Activated B cell treated with CpG ODN at 0.5 μM for 24 hours (primary cell): ENCODE results near the gene APOBEC3H. TPM values are rescaled to one million over a fixed set of nuclear protein-coding genes. Genes with fewer than 3 reads are reported as not detected.
A peak's percentile ranks its signal among the peaks of the same experiment; 100 is the strongest.

Experiments
- ATAC-seq: fragments of 200-7000 bp; cut with Tn5 transposase; one replicate; pipeline ENCODE4 v1.10.0; 2021; ENCODE audit warnings: low read depth, mild to moderate bottlenecking, moderate library complexity
- CTCF ChIA-PET: fragments of 350-600 bp; sonication (Branson Sonifier 250); formaldehyde crosslinking; loops from one replicate; lab custom pipeline; 2021; ENCODE audit warnings: antibody characterized with exemption; lab: Charles Lee
- POLR2A ChIA-PET: fragments of 350-600 bp; sonication (Branson Sonifier 250); formaldehyde crosslinking; loops from one replicate; lab custom pipeline; 2021; ENCODE audit warnings: antibody characterized with exemption; lab: Charles Lee
- DNase-seq: peaks from one replicate; pipeline ENCODE4 v3.0.0; 2022
- H3K27ac Mint-ChIP-seq: one replicate; pipeline ENCODE4 v1.8.0; 2020; ENCODE audit warnings: mixed read lengths
- H3K27me3 Mint-ChIP-seq: one replicate; pipeline ENCODE4 v1.8.0; 2021; ENCODE audit warnings: mixed read lengths
- H3K36me3 Mint-ChIP-seq: one replicate; pipeline ENCODE4 v1.8.0; 2021; ENCODE audit warnings: low read depth, mixed read lengths
- H3K4me1 Mint-ChIP-seq: one replicate; pipeline ENCODE4 v1.8.0; 2021; ENCODE audit warnings: mixed read lengths
- H3K4me3 Mint-ChIP-seq: one replicate; pipeline ENCODE4 v1.8.0; 2020; ENCODE audit warnings: mild to moderate bottlenecking, mixed read lengths
- H3K9me3 Mint-ChIP-seq: one replicate; pipeline ENCODE4 v1.8.0; 2020; ENCODE audit warnings: mixed read lengths
- intact Hi-C: fragments of 100-400 bp; cut with micrococcal nuclease; formaldehyde crosslinking; loops from one replicate; pipeline ENCODE4 v1.15.1; 2024
- total RNA-seq: library from RNA; stranded (reverse); gene quantifications from 2 replicates; pipeline ENCODE4 v1.2.3, GENCODE V29; 2022
- TF ChIP-seq, protein P1 (sequence below): fragments of 200-600 bp; IDR thresholded peaks from one replicate; pipeline ENCODE4 v1.8.0; 2022; ENCODE audit warnings: antibody characterized with exemption, mild to moderate bottlenecking

Gene APOBEC3H
- total RNA-seq, 1 donor from 2014 or later: 1.4 TPM

GRCh38 chr22:39149915-39150847, 53.1 kb downstream of the APOBEC3H start:
- ATAC-seq: no peak
- no peak for DNase-seq
- Mint-ChIP-seq H3K4me1 (peaks cover 56% of the 10 kb centered on the region), H3K27me3 (peaks cover 13% of the 10 kb centered on the region), H3K9me3 (no peaks in the 10 kb centered on the region), H3K27ac (peak overlapping the region; percentile 87), H3K36me3 (peaks cover 21% of the 10 kb centered on the region), H3K4me3 (peak overlapping the region; percentile 79)
- TF ChIP-seq, protein P1, sequence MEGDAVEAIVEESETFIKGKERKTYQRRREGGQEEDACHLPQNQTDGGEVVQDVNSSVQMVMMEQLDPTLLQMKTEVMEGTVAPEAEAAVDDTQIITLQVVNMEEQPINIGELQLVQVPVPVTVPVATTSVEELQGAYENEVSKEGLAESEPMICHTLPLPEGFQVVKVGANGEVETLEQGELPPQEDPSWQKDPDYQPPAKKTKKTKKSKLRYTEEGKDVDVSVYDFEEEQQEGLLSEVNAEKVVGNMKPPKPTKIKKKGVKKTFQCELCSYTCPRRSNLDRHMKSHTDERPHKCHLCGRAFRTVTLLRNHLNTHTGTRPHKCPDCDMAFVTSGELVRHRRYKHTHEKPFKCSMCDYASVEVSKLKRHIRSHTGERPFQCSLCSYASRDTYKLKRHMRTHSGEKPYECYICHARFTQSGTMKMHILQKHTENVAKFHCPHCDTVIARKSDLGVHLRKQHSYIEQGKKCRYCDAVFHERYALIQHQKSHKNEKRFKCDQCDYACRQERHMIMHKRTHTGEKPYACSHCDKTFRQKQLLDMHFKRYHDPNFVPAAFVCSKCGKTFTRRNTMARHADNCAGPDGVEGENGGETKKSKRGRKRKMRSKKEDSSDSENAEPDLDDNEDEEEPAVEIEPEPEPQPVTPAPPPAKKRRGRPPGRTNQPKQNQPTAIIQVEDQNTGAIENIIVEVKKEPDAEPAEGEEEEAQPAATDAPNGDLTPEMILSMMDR: no peak
- intact Hi-C loops: loop anchor here (5.0 to 10.0 kb wide), 2 partner anchors 297 to 355 kb away; partner anchors contain the start of gene DNAL4
- ChIA-PET POLR2A (interaction anchor here (0.5 to 5.6 kb wide), 9 partner anchors 21 to 624 kb away, joined by 3 to 88 read pairs (median 4); partner anchors contain the start of genes APOBEC3D and RPL3), CTCF (interaction anchor here (0.8 to 1.5 kb wide), 6 partner anchors 20 to 379 kb away, joined by 3 to 4 read pairs (median 3); no protein-coding TSS in a partner anchor)

DNA sequence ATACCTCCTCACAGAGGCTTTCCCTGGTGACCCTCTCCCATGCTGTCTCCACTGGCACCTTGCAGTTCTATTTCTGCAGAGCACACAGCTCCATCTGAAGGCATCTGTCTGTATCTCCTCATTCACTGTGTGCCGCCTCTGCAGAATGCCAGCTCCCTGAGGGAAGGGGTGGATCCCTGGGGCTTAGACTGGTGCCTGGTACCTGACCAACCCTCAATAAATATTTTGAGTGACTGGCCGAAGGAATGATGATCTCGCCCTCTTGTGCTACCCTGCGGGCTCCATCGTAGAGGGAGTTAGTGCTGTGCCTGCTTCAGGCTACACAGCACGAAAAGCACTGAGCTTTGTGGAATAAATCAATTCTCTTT, 53.8 kb downstream of the APOBEC3H start:
- Mint-ChIP-seq H3K4me1 (peaks cover 56% of the 10 kb centered on the region), H3K4me3 (peak overlapping the region; percentile 79), H3K9me3 (no peaks in the 10 kb centered on the region), H3K27ac (peak overlapping the region; percentile 71), H3K36me3 (peaks cover 21% of the 10 kb centered on the region), H3K27me3 (peaks cover 14% of the 10 kb centered on the region)
- TF ChIP-seq, protein P1: no peak
- ChIA-PET CTCF (interaction anchor here (0.8 to 1.2 kb wide), 3 partner anchors 144 to 167 kb away, joined by 3 read pairs; no protein-coding TSS in a partner anchor), POLR2A (interaction anchor here (0.5 to 5.6 kb wide), 5 partner anchors 129 to 1195 kb away, joined by 3 to 88 read pairs (median 4); partner anchors contain the start of genes APOBEC3D, ATF4 and RPL3)
- ATAC-seq (no peak), DNase-seq (no peak)
- intact Hi-C loops: loop anchor here (5.0 to 10.0 kb wide), 2 partner anchors 296 to 356 kb away; partner anchors contain the start of gene DNAL4

DNA sequence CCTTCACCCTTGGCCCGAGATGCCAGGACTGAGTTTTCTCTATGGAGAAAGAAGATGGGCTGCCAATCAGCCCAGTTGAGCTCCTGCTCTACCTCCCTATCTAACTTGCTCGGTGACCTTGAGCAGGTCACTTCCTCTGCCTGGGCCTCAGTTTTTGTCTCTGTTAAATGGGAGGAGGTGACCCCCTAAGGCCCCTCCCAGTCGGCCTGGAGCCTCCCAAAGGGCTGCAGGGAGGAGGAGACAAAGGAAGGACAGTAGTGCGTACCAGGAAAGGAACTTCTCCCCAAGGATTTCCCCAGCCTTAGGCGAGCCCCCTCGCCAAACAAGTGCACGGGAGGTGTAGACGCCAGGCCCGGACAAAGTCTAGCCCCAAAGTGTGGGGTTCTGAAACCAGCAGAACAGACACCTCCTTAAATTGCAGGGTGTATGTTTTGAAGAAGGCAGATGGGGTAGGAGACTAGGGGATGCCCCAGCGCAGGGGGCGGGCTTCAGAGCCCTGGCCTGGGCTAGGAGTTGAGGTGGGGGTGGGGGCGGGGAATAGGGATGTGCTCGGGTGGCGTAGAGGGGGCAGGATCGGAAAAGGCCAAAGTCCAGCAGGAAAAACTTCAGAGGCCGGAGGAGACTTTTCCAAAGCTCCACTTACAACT, 54.4 kb downstream of the APOBEC3H start:
- H3K4me1 Mint-ChIP-seq: peaks cover 50% of the 10 kb centered on the region
- H3K27me3 Mint-ChIP-seq: peaks cover 16% of the 10 kb centered on the region
- no peaks in the 10 kb centered on the region for H3K9me3 Mint-ChIP-seq
- H3K36me3 Mint-ChIP-seq: peaks cover 20% of the 10 kb centered on the region
- intact Hi-C loops: loop anchor here (5.0 to 10.0 kb wide), 2 partner anchors 296 to 357 kb away; partner anchors contain the start of gene DNAL4
- ATAC-seq (no peak), DNase-seq (no peak)
- ChIA-PET POLR2A (interaction anchor here (0.5 to 5.6 kb wide), 8 partner anchors 15 to 1194 kb away, joined by 3 to 88 read pairs (median 4); partner anchors contain the start of genes APOBEC3B, APOBEC3D, ATF4 and GTPBP1), CTCF (interaction anchor here (1.1 to 1.2 kb wide), 3 partner anchors 144 to 168 kb away, joined by 3 to 5 read pairs (median 3); partner anchors contain the start of gene RPL3)
- TF ChIP-seq, protein P1: no peak
- H3K27ac Mint-ChIP-seq: peak overlapping the region; percentile 71
- peak overlapping the region; percentile 79 for H3K4me3 Mint-ChIP-seq

DNA sequence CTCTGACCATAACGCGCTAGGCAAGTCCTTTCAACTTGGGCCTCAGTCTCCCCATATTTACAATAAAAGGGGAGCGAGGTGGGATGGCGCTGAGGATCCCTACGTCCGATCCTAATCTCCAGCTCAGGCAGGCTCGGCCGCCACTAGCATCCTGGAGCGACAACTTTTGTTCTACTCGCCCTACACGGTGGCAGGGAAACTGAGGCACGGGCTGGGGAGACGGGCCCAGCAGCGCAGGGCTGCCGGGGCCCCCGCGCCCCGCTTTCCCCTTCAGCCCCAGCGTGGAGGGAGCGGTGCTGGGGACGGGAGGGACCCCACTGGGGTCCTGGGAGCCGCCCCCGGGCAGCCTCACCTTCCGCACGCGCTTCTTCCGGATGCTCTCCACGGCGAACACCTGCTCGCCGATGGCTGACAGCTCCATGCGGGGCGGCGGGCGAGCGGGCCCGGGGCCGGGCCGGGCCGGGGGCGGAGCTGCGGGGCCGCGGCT, 55.0 kb downstream of the APOBEC3H start:
- ATAC-seq: no peak

More for the DNA sequence above, 55.0 kb downstream of the APOBEC3H start:
- no peak overlapping the region for H3K27ac Mint-ChIP-seq
- H3K4me1 Mint-ChIP-seq: peaks cover 46% of the 10 kb centered on the region
- ChIA-PET CTCF (interaction anchor here (1.1 kb wide), 1 partner anchor 167 kb away, joined by 5 read pairs; the partner anchor contains the start of gene RPL3), POLR2A (interaction anchor here (0.5 to 5.6 kb wide), 16 partner anchors 12 to 1194 kb away, joined by 3 to 88 read pairs (median 4); partner anchors contain the start of genes APOBEC3B, ATF4, CBX6 and GTPBP1)
- peaks cover 16% of the 10 kb centered on the region for H3K27me3 Mint-ChIP-seq
- intact Hi-C loops: loop anchor here (1.0 to 10.0 kb wide), 9 partner anchors 17 to 892 kb away; partner anchors contain the start of genes APOBEC3C, ATF4, CBX6 and DNAL4
- H3K36me3 Mint-ChIP-seq: peaks cover 17% of the 10 kb centered on the region
- DNase-seq: no peak
- H3K9me3 Mint-ChIP-seq: no peaks in the 10 kb centered on the region
- H3K4me3 Mint-ChIP-seq: peak overlapping the region; percentile 79
- TF ChIP-seq, protein P1: no peak
